A549 (cell line): Measurements from ENCODE around the gene CTNNBL1.

Source experiments
- FOSL2 ChIP-seq, 2 experiments: fragments of 450-650 bp in 1 of 2; fragments of >200 bp in 1 of 2; sonication (Bioruptor Twin) in 1 of 2; formaldehyde crosslinking; IDR thresholded peaks; 2 replicates each; pipeline versions ENCODE4 v1.5.0 to v1.6.1; 2016 to 2020; ENCODE audit warnings: mild to moderate bottlenecking in 1 of 2, moderate library complexity in 1 of 2
- POLR2A ChIP-seq: IDR thresholded peaks from 2 replicates; pipeline ENCODE4 v1.6.1; 2012; ENCODE audit warnings: mild to moderate bottlenecking, low read length
- RCOR1 ChIP-seq: fragments of 150-350 bp; IDR thresholded peaks from 2 replicates; pipeline ENCODE4 v1.6.1; 2014; ENCODE audit warnings: antibody characterized with exemption, low read length, low read depth
- TF ChIP-seq, protein P1 (sequence below): IDR thresholded peaks from 2 replicates; pipeline ENCODE4 v1.6.1; 2012
- TF ChIP-seq, protein P2 (sequence below): fragments of >200 bp; sonication (Bioruptor Twin); formaldehyde crosslinking; IDR thresholded peaks from 3 replicates; pipeline ENCODE4 v1.5.1; 2016

DNA sequence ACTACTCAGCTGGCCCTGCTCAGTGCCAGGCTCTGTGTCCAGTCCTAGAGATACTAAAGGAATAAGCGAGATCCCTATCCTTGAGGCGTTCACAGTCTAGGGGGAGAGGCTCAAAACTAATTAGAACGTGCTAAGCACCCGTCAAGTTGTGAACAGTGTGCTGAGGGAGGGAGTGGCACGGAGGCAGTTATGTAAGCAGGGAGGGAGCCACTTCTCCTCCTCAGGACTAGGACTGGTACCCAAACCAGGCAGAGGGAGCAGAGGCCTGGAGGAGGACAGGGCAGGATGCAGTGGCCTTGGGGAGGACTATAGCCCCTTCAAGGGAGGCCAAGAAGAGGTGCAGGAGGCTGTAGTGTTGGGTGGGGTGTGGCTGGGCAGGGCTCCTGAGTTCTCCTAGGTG is 169.5 kb downstream of the CTNNBL1 start:
- TF ChIP-seq RCOR1, result no peak
- no peak for TF ChIP-seq FOSL2 (IDR thresholded peaks at IDR 0.05)
- no peak for TF ChIP-seq FOSL2 (CRISPR knock-in tag; IDR thresholded peaks at IDR 0.05)
- TF ChIP-seq, protein P1, sequence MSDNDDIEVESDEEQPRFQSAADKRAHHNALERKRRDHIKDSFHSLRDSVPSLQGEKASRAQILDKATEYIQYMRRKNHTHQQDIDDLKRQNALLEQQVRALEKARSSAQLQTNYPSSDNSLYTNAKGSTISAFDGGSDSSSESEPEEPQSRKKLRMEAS, result no peak
- TF ChIP-seq POLR2A, result no peak
- TF ChIP-seq, protein P2, sequence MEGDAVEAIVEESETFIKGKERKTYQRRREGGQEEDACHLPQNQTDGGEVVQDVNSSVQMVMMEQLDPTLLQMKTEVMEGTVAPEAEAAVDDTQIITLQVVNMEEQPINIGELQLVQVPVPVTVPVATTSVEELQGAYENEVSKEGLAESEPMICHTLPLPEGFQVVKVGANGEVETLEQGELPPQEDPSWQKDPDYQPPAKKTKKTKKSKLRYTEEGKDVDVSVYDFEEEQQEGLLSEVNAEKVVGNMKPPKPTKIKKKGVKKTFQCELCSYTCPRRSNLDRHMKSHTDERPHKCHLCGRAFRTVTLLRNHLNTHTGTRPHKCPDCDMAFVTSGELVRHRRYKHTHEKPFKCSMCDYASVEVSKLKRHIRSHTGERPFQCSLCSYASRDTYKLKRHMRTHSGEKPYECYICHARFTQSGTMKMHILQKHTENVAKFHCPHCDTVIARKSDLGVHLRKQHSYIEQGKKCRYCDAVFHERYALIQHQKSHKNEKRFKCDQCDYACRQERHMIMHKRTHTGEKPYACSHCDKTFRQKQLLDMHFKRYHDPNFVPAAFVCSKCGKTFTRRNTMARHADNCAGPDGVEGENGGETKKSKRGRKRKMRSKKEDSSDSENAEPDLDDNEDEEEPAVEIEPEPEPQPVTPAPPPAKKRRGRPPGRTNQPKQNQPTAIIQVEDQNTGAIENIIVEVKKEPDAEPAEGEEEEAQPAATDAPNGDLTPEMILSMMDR, result no peak
